Measurements from ENCODE around the gene BCL2L11. TPM values are rescaled to one million over a fixed set of nuclear protein-coding genes. Genes with fewer than 3 reads are reported as not detected.

Gene BCL2L11
- total RNA-seq, 1 experiment from 2014 or later, result 21.2 TPM

DNA sequence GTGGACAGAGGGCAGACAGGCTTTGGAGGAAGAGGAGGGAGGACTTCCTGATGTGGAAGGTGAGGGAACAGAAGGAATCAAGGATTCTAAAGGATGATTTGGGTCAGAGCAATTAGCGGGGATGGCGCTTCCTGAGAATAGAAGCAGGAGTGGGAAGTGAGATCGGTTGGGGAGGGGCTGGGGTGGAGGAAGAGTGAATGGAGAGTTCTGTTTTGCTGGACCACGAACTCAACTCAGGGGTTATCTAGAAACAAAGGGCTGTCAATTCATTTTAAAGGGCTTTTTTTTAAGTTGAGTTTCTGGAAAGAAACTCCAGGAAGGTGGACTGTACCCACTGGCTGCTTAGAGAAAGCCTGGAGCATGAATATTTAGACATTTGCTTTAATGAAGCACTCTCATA, 54.9 kb downstream of the BCL2L11 start:
- H3K27ac ChIP-seq (ENCODE audit: insufficient read length, low read depth, low read length), result no peak overlapping the region
- peaks cover 21 to 30% of the 10 kb centered on the region in 2 experiments for H3K4me1 Mint-ChIP-seq
- no peak overlapping the region for H2BK5ac ChIP-seq (ENCODE audit: insufficient read length, low read length)
- H3K4me1 ChIP-seq (ENCODE audit: insufficient read depth, low read length), result no peaks in the 10 kb centered on the region
- H3K9ac ChIP-seq (ENCODE audit: extremely low read depth, insufficient read length, low read length), result no peak overlapping the region
- no peak overlapping the region for H2AFZ ChIP-seq (ENCODE audit: low read length)
- H3T11ph ChIP-seq (ENCODE audit: low read length), result no peak overlapping the region
- no peaks in the 10 kb centered on the region for H3K23me2 ChIP-seq (ENCODE audit: insufficient read length, low read depth, low read length, poor library complexity, severe bottlenecking)
- no peak overlapping the region for H3K4me2 ChIP-seq (ENCODE audit: insufficient read depth, insufficient read length, low read length)
- H3K9me3 ChIP-seq (ENCODE audit: control insufficient read depth, low read depth, low read length), result no peaks in the 10 kb centered on the region
- no peaks in the 10 kb centered on the region for H3K36me3 Mint-ChIP-seq (ENCODE audit: insufficient read depth in 1 of 3, low read depth in 3 of 3)
- no peak overlapping the region for H4K91ac ChIP-seq (ENCODE audit: insufficient read length, low read depth, low read length)
- no peak overlapping the region for H2BK120ac ChIP-seq (ENCODE audit: low read depth, low read length, poor library complexity, severe bottlenecking)
- no peak overlapping the region for H2BK20ac ChIP-seq (ENCODE audit: low read depth, low read length, poor library complexity, severe bottlenecking)
- no peaks in the 10 kb centered on the region for H4K20me1 ChIP-seq (ENCODE audit: control insufficient read depth, insufficient read depth, insufficient read length)
- no peak overlapping the region for H3K23ac ChIP-seq (ENCODE audit: insufficient read length, low read depth, low read length)
- no peak overlapping the region for H2AK5ac ChIP-seq (ENCODE audit: insufficient read length, low read length)
- H3K4me3 Mint-ChIP-seq, result no peak overlapping the region
- H2BK12ac ChIP-seq (ENCODE audit: insufficient read length, low read depth, low read length), result no peak overlapping the region
- H3K27me3 ChIP-seq (ENCODE audit: insufficient read depth, low read length), result no peaks in the 10 kb centered on the region; the same call in 1 of the 2 replicates
- no peak overlapping the region for H3K18ac ChIP-seq (ENCODE audit: insufficient read length, low read depth, low read length)
- no peaks in the 10 kb centered on the region for H3K79me2 ChIP-seq (ENCODE audit: insufficient read depth, low read length)
- TF ChIP-seq, protein P1, sequence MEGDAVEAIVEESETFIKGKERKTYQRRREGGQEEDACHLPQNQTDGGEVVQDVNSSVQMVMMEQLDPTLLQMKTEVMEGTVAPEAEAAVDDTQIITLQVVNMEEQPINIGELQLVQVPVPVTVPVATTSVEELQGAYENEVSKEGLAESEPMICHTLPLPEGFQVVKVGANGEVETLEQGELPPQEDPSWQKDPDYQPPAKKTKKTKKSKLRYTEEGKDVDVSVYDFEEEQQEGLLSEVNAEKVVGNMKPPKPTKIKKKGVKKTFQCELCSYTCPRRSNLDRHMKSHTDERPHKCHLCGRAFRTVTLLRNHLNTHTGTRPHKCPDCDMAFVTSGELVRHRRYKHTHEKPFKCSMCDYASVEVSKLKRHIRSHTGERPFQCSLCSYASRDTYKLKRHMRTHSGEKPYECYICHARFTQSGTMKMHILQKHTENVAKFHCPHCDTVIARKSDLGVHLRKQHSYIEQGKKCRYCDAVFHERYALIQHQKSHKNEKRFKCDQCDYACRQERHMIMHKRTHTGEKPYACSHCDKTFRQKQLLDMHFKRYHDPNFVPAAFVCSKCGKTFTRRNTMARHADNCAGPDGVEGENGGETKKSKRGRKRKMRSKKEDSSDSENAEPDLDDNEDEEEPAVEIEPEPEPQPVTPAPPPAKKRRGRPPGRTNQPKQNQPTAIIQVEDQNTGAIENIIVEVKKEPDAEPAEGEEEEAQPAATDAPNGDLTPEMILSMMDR (conservative IDR thresholded peaks at IDR 0.05), result no peak
- H4K8ac ChIP-seq (replicated peaks; ENCODE audit: insufficient read length, low read depth, low read length), result no peak overlapping the region
- H3K14ac ChIP-seq (ENCODE audit: insufficient read depth, low read length), result no peak overlapping the region
- no peak overlapping the region for H2BK15ac ChIP-seq (ENCODE audit: low read depth, low read length)
- no peak overlapping the region; a peak in 1 of 7 replicates for H3K27ac Mint-ChIP-seq
- no peak for DNase-seq
- peaks cover 1% of the 10 kb centered on the region for H3K27me3 Mint-ChIP-seq (ENCODE audit: low read depth)
- no peak overlapping the region for H4K5ac ChIP-seq (ENCODE audit: insufficient read length, low read depth, low read length)
- H3K79me1 ChIP-seq (ENCODE audit: insufficient read depth, low read depth, low read length, poor library complexity, severe bottlenecking), result no peaks in the 10 kb centered on the region
- WGBS (ENCODE audit: extremely low coverage, insufficient read length, low lambda C conversion rate), result no CpG with 5 or more reads among the region's 4 CpGs
- no peak overlapping the region for H3K4ac ChIP-seq (ENCODE audit: low read depth, low read length)
- H3K9me3 Mint-ChIP-seq, result no peaks in the 10 kb centered on the region
- H3K56ac ChIP-seq (ENCODE audit: insufficient read length, low read depth, low read length), result no peak overlapping the region

All from H9 (cell line).